ENCODE data around the gene IL17RE.

Gene IL17RE

DNA sequence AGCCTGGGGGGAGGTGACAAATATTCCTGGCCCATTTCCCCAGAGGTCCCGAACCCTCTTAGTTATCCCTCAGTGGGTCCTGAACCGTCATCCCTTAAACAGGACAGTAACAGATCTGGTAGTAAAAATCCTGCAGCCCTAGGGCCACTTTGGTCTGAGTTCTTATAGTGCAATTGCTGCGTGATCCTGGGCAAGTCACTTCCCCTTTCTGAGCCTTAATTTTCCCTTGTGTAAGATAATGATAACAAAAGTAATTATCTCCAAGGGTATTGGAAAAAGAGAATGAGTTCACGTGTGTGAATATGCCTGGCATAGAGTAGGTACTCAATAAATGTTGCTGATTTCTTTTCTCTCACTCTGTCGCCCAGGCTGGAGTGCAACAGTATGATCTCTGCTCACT, 15.2 kb upstream of the IL17RE start:
- ChIA-PET CTCF (no interaction called here), POLR2A (no interaction called here)
- no peak for DNase-seq (ENCODE audit: low read depth, low spot score)
- TF ChIP-seq, protein P1, sequence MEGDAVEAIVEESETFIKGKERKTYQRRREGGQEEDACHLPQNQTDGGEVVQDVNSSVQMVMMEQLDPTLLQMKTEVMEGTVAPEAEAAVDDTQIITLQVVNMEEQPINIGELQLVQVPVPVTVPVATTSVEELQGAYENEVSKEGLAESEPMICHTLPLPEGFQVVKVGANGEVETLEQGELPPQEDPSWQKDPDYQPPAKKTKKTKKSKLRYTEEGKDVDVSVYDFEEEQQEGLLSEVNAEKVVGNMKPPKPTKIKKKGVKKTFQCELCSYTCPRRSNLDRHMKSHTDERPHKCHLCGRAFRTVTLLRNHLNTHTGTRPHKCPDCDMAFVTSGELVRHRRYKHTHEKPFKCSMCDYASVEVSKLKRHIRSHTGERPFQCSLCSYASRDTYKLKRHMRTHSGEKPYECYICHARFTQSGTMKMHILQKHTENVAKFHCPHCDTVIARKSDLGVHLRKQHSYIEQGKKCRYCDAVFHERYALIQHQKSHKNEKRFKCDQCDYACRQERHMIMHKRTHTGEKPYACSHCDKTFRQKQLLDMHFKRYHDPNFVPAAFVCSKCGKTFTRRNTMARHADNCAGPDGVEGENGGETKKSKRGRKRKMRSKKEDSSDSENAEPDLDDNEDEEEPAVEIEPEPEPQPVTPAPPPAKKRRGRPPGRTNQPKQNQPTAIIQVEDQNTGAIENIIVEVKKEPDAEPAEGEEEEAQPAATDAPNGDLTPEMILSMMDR (IDR thresholded peaks at IDR 0.05; ENCODE audit: insufficient read depth, low read length, missing control alignments): no peak
- no peak overlapping the region for H3K4me3 ChIP-seq (ENCODE audit: low read depth, low read length)

DNA sequence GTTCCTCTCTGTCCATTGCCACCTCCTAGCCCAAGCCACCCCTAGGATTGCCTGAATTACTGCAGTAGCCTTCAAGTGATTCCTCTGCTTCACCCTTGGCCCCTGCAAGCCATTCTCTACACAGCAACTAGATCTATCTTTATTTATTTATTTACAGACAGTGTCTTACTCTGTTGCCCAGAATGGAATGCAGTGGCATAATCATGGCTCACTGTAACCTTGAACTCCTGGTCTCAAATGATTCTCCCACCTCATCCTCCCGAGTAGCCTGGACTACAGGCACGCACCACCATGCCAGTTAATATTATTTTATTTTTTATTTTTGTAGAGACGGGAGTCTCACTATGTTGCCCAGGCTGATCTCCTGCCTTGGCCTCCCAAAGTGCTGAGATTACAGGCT, 14.1 kb upstream of the IL17RE start:
- TF ChIP-seq, protein P1 (IDR thresholded peaks at IDR 0.05; ENCODE audit: insufficient read depth, low read length, missing control alignments): no peak
- CTCF ChIA-PET: interaction anchor here (2.0 kb wide), 1 partner anchor 58 kb away, joined by 7 read pairs; no protein-coding TSS in a partner anchor
- DNase-seq (ENCODE audit: low read depth, low spot score): no peak
- POLR2A ChIA-PET: no interaction called here
- no peak overlapping the region for H3K4me3 ChIP-seq (ENCODE audit: low read depth, low read length)

DNA sequence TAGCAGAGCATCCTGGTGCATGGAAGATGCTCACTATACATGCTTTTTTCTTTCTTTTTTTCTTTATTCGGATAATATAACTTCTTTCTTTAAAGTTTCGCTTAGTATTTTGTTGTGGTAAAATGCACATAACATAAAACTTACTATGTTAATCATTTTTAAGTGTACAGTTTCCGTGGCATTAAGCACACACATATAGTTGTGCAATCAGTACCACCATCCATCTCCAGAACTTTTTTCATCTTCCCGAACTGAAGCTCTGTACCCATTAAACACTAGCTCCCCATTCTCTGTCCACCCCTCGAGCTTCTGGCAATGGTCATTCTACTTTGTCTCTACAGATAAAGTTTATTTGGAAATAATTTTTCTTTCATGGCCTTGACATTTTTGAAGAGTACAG, 13.2 kb upstream of the IL17RE start:
- CTCF ChIA-PET: interaction anchor here (1.0 to 2.0 kb wide), 2 partner anchors 27 to 57 kb away, joined by 3 to 7 read pairs; no protein-coding TSS in a partner anchor
- POLR2A ChIA-PET: no interaction called here

DNA sequence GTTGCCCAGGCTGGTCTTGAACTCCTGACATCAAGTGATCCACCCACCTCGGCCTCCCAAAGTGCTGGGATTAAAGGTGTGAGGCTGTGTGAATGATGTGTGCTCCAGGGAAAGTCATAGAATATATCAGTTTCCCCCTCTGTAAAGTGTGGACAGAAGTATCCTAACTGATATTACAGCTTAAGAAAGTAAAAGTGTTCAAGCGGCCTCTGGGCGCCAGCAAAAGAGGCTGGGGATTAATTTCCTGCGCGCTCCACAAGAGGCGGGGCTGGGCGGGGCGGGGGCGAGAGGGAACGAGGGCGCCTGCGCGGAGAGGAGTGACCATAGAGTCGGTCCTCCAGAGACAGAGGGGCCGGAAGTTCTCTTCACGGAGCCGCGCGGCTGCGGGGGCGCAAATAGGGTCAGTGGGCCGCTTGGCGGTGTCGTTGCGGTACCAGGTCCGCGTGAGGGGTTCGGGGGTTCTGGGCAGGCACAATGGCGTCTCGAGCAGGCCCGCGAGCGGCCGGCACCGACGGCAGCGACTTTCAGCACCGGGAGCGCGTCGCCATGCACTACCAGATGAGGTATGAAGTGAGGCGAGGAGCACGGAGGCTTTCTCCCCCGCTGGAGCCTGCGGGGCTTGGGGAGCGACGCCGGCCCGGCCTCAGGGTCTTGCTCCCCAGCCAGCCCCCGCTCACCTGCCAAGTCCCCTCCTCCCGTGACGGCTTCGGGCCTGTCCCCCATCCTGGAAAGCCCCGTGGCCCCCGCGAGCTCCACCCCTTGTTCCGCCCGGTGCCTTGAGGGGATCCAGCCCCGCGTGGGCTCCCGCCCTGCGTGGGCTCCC, 12.2 kb upstream of the IL17RE start, which contains the start of gene JAGN1:
JAGN1 (plus strand) TSS at position 362 of the 823 bp plus-strand sequence; CDS start at position 475, 113 bp downstream.
- no peak for DNase-seq (ENCODE audit: low read depth, low spot score)
- POLR2A ChIA-PET: interaction anchor here (0.5 to 1.9 kb wide), 4 partner anchors 12 to 44 kb away, joined by 3 to 10 read pairs (median 3); partner anchors contain the start of gene IL17RE
- TF ChIP-seq, protein P1 (IDR thresholded peaks at IDR 0.05; ENCODE audit: insufficient read depth, low read length, missing control alignments): no peak
- peak within 1 kb of the TSS; percentile 96 for H3K4me3 ChIP-seq (ENCODE audit: low read depth, low read length)
- CTCF ChIA-PET: interaction anchor here (0.8 to 2.1 kb wide), 7 partner anchors 9 to 174 kb away, joined by 3 to 7 read pairs (median 4); partner anchors contain the start of genes FANCD2 and IL17RE

More for the DNA sequence above, 13.2 kb upstream of the IL17RE start:
- DNase-seq (ENCODE audit: low read depth, low spot score): no peak
- H3K4me3 ChIP-seq (ENCODE audit: low read depth, low read length): no peak overlapping the region
- TF ChIP-seq, protein P1 (IDR thresholded peaks at IDR 0.05; ENCODE audit: insufficient read depth, low read length, missing control alignments): no peak

DNA sequence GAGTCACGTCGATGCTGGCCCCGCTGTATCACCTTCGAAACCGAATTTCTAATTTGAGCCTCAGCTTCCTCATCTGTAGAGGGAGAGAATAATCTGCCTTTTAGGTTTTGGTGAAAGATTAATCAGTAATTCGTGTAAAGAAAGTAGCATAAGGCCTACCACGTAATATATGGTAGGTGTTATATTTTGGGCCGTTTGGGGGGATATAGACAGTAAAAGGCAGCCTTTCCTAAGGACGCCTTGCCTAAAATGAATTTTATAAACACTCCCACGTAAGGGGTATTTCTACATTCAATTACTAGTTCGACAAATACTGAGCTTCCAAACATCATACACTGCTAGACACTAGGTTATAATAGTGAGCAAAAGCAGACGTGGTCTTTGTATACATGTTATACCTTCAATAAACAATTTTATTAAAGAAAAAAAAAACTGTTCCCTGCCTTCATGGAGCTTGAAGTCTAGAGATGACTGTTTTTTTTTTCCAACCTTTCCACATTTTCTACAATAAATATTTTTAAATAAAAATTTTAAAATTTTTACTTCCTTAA, 11.5 kb upstream of the IL17RE start:
- CTCF ChIA-PET: interaction anchor here (0.8 to 2.1 kb wide), 7 partner anchors 10 to 175 kb away, joined by 3 to 6 read pairs (median 4); partner anchors contain the start of gene IL17RE

More for the DNA sequence above, 11.5 kb upstream of the IL17RE start:
- TF ChIP-seq, protein P1 (IDR thresholded peaks at IDR 0.05; ENCODE audit: insufficient read depth, low read length, missing control alignments): no peak
- H3K4me3 ChIP-seq (ENCODE audit: low read depth, low read length): peak overlapping the region; percentile 96
- POLR2A ChIA-PET: interaction anchor here (0.5 to 1.9 kb wide), 2 partner anchors 12 to 14 kb away, joined by 3 to 10 read pairs; partner anchors contain the start of gene IL17RE
- DNase-seq (ENCODE audit: low read depth, low spot score): no peak

Measured in AG04449 (cell line).